Activated naive CD8-positive, alpha-beta T cell treated with anti-CD3 and anti-CD28 coated beads for 36 hours (primary cell): ENCODE results near the gene GALNT6. TPM values are rescaled to one million over a fixed set of nuclear protein-coding genes. Genes with fewer than 3 reads are reported as not detected.
"Not testable (repeated sequence)": the region's sequence is repeated elsewhere in the genome, so short reads cannot be mapped to it uniquely, and the experiment has no call there.

Source experiments
- DNase-seq: peaks from one replicate; pipeline ENCODE4 v3.0.0; 2021
- H3K27ac Mint-ChIP-seq: one replicate; pipeline ENCODE4 v1.8.0; 2022; ENCODE audit warnings: mild to moderate bottlenecking, moderate library complexity, mixed read lengths
- H3K27me3 Mint-ChIP-seq: one replicate; pipeline ENCODE4 v1.8.0; 2022; ENCODE audit warnings: mild to moderate bottlenecking, mixed read lengths
- H3K36me3 Mint-ChIP-seq: one replicate; pipeline ENCODE4 v1.8.0; 2021; ENCODE audit warnings: mild to moderate bottlenecking, mixed read lengths
- H3K4me1 Mint-ChIP-seq: one replicate; pipeline ENCODE4 v1.8.0; 2021; ENCODE audit warnings: mixed read lengths
- H3K4me3 Mint-ChIP-seq: one replicate; pipeline ENCODE4 v1.8.0; 2022; ENCODE audit warnings: mild to moderate bottlenecking, moderate library complexity, mixed read lengths
- H3K9me3 Mint-ChIP-seq: one replicate; pipeline ENCODE4 v1.8.0; 2022; ENCODE audit warnings: mixed read lengths
- total RNA-seq, 2 experiments: library from RNA; stranded (reverse); gene quantifications; one replicate each; pipeline ENCODE4 v1.2.3, GENCODE V29; 2021

The GALNT6 gene
- total RNA-seq, 2 experiments from 2014 or later, result 19.0 to 19.9 TPM

DNA sequence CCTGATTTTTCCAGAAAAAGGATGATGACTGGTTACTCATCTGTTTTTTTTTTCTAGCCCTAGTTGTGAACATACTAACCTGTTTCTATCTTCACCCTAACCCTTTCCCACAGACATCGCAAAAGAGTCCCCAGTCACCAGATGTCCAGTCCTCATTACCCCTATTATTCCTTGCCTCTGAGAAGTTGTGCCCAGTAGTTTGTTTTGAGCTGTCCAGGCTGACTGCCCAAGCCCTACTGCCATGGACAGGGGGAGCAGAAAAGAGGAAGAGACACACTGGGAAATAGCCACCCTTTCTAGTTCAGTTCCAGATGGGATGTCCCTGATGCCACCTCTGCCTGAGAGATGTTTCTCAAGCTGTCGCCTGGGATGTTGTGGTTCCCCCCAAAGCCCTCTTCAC is 30.9 kb downstream of the GALNT6 start:
- H3K27me3 Mint-ChIP-seq, result no peaks in the 10 kb centered on the region
- H3K36me3 Mint-ChIP-seq, result peaks cover 19% of the 10 kb centered on the region
- H3K9me3 Mint-ChIP-seq, result no peaks in the 10 kb centered on the region
- peaks cover 11% of the 10 kb centered on the region for H3K4me1 Mint-ChIP-seq
- no peak for DNase-seq
- H3K4me3 Mint-ChIP-seq, result no peak overlapping the region
- no peak overlapping the region for H3K27ac Mint-ChIP-seq

DNA sequence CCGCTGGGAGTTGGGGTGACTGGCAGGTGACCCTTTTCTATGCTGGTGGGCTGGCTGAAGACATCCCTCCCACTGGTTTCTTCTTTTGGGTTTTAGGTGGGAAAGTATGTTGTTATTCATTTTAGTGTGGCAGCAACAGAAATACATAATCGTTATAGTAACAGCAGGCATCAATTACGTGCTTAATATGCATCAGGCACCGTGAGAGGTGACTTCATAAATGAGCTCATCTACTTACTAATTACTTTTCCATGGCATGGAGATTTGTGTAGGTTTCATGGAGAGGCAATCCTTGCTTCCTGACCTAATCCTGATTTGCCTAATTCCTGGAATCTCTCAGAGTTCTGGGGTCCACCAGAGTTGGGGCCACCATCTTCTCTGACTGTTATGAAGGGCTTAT is 31.4 kb downstream of the GALNT6 start:
- H3K4me3 Mint-ChIP-seq, result no peak overlapping the region
- H3K36me3 Mint-ChIP-seq, result peaks cover 21% of the 10 kb centered on the region
- no peak for DNase-seq
- H3K4me1 Mint-ChIP-seq, result peaks cover 11% of the 10 kb centered on the region
- no peaks in the 10 kb centered on the region for H3K9me3 Mint-ChIP-seq
- H3K27ac Mint-ChIP-seq, result no peak overlapping the region
- no peaks in the 10 kb centered on the region for H3K27me3 Mint-ChIP-seq

GRCh38 chr12:51358496-51358895 is 32.7 kb downstream of the GALNT6 start:
- H3K36me3 Mint-ChIP-seq, result peaks cover 21% of the 10 kb centered on the region
- H3K4me1 Mint-ChIP-seq, result peaks cover 11% of the 10 kb centered on the region
- DNase-seq, result no peak
- no peak overlapping the region for H3K27ac Mint-ChIP-seq
- no peaks in the 10 kb centered on the region for H3K27me3 Mint-ChIP-seq
- H3K4me3 Mint-ChIP-seq, result no peak overlapping the region
- H3K9me3 Mint-ChIP-seq, result no peaks in the 10 kb centered on the region

GRCh38 chr12:51357374-51358047 is 33.7 kb downstream of the GALNT6 start:
- H3K27me3 Mint-ChIP-seq, result no peaks in the 10 kb centered on the region
- H3K9me3 Mint-ChIP-seq, result no peaks in the 10 kb centered on the region
- peaks cover 21% of the 10 kb centered on the region for H3K36me3 Mint-ChIP-seq
- no peak overlapping the region for H3K27ac Mint-ChIP-seq
- H3K4me1 Mint-ChIP-seq, result peaks cover 11% of the 10 kb centered on the region
- H3K4me3 Mint-ChIP-seq, result no peak overlapping the region
- DNase-seq, result peak; percentile 14

GRCh38 chr12:51351913-51352532 is 39.2 kb downstream of the GALNT6 start:
- Mint-ChIP-seq H3K27me3 (no peaks in the 10 kb centered on the region), H3K36me3 (peaks cover 6% of the 10 kb centered on the region), H3K27ac (no peak overlapping the region), H3K9me3 (no peaks in the 10 kb centered on the region), H3K4me3 (no peak overlapping the region), H3K4me1 (no peaks in the 10 kb centered on the region)
- peak; percentile 17 for DNase-seq

- Mint-ChIP-seq H3K4me3 (no peak overlapping the region), H3K36me3 (no peaks in the 10 kb centered on the region), H3K4me1 (no peaks in the 10 kb centered on the region), H3K27ac (no peak overlapping the region), H3K9me3 (no peaks in the 10 kb centered on the region), H3K27me3 (no peaks in the 10 kb centered on the region)
- DNase-seq, result no peak
Observed at GRCh38 chr12:51349026-51349425, 42.2 kb downstream of the GALNT6 start.

- DNase-seq, result no peak
- H3K9me3 Mint-ChIP-seq, result no peaks in the 10 kb centered on the region
- H3K4me1 Mint-ChIP-seq, result peaks cover 4% of the 10 kb centered on the region
- no peak overlapping the region for H3K4me3 Mint-ChIP-seq
- H3K27me3 Mint-ChIP-seq, result no peaks in the 10 kb centered on the region
- no peaks in the 10 kb centered on the region for H3K36me3 Mint-ChIP-seq
- no peak overlapping the region for H3K27ac Mint-ChIP-seq
Observed at GRCh38 chr12:51348116-51348515, 43.1 kb downstream of the GALNT6 start.

- Mint-ChIP-seq H3K36me3 (no peaks in the 10 kb centered on the region), H3K4me3 (no peak within 1 kb of the TSS), H3K9me3 (no peaks in the 10 kb centered on the region), H3K4me1 (peaks cover 15% of the 10 kb centered on the region), H3K27me3 (no peaks in the 10 kb centered on the region), H3K27ac (peak within 1 kb of the TSS; percentile 69)
- no peak for DNase-seq
Observed at GRCh38 chr12:51346581-51346980, 44.6 kb downstream of the GALNT6 start, which contains the start of gene CELA1. Gene CELA1 (minus strand): TSS chr12:51346679. CDS start chr12:51346638, 41 bp downstream.

GRCh38 chr12:51345681-51346080 is 45.5 kb downstream of the GALNT6 start:
- H3K4me3 Mint-ChIP-seq, result no peak overlapping the region
- H3K27ac Mint-ChIP-seq, result peak overlapping the region; percentile 69
- DNase-seq, result no peak
- no peaks in the 10 kb centered on the region for H3K27me3 Mint-ChIP-seq
- H3K36me3 Mint-ChIP-seq, result no peaks in the 10 kb centered on the region
- H3K9me3 Mint-ChIP-seq, result no peaks in the 10 kb centered on the region
- H3K4me1 Mint-ChIP-seq, result peaks cover 21% of the 10 kb centered on the region

GRCh38 chr12:51343201-51343600 is 48.0 kb downstream of the GALNT6 start:
- Mint-ChIP-seq H3K4me1 (peaks cover 21% of the 10 kb centered on the region), H3K9me3 (no peaks in the 10 kb centered on the region), H3K4me3 (no peak overlapping the region), H3K27me3 (no peaks in the 10 kb centered on the region), H3K27ac (no peak overlapping the region), H3K36me3 (no peaks in the 10 kb centered on the region)
- DNase-seq, result no peak

DNA sequence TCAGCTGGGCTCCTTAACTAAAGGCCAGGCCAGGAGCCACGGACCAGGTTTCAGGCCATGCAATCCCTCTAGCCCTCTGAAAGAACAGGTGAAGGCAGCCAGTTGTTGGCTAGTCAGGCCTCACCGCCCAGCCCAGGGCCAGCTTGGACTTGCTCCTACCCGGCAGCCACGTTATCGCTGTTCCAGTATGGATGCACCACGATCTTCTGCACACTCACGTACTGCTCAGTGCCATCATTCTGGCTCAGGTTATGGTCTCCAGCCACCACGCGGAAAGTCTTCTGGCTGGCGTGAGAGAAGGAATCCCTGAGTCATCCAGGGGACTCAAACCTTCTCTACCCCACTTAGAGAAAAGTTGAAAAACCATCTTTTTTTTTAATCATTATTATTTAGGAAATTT is 48.8 kb downstream of the GALNT6 start:
- H3K27me3 Mint-ChIP-seq, result no peaks in the 10 kb centered on the region
- H3K4me3 Mint-ChIP-seq, result no peak overlapping the region
- H3K27ac Mint-ChIP-seq, result no peak overlapping the region
- H3K9me3 Mint-ChIP-seq, result no peaks in the 10 kb centered on the region
- DNase-seq, result peak; percentile 25
- H3K36me3 Mint-ChIP-seq, result no peaks in the 10 kb centered on the region
- peaks cover 21% of the 10 kb centered on the region for H3K4me1 Mint-ChIP-seq

DNA sequence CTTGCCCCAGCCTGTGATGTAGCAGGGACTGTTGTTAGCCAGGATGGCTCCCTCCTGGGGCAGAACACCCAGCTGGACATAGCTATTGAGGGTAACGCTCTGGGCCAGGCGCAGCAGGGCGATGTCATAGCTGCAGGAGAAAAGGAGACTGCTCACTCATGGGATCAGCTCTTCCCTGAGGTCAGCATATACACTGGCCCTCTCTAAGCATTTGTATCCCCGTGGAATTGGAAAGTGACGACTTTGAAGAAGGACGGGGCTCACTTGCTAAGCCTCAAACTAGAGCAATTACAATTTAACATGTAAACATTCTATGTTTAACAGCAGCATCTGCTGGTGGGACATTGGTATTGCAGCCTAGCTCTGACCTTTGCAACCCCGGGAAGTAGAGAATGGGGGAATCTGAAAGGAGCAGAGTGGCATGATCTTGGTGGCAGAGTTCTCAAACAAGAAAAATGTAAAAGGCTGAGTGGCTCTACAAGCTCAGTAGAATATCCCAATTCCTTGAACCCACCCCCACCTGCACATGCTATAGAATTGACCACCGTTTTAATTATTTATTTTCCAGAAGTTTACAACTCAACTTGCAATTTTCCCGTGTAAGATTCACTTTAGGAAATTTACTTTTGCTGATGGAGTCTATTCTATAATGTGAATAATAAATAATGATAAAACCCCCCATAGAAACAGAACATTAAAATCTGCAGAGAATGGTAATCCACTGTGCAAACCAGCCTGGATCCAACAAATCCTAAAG is 49.8 kb downstream of the GALNT6 start:
- Mint-ChIP-seq H3K4me3 (no peak overlapping the region), H3K27me3 (no peaks in the 10 kb centered on the region), H3K36me3 (no peaks in the 10 kb centered on the region), H3K4me1 (peaks cover 21% of the 10 kb centered on the region), H3K9me3 (no peaks in the 10 kb centered on the region), H3K27ac (no peak overlapping the region)
- DNase-seq, result peak; percentile 57

DNA sequence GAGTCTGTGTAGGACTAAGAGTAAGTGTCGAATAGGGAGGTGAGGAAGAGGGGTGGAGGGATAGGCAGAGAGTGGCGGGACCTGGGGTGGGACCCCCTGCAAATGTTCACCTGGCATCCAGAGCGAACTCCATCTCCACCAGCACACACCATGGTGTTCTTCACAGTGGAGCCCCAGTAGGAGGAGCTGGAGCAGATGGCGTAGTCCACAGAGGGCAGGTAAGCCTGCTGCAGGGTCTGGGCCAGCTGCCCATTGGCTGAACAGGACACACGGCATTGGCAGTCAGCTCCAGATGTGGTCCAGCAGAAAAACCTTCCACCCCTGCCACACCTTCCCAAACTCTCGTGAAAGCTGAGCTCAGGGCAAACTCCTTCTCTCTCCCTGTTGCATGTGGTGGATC is 51.5 kb downstream of the GALNT6 start:
- no peaks in the 10 kb centered on the region for H3K9me3 Mint-ChIP-seq
- peaks cover 21% of the 10 kb centered on the region for H3K4me1 Mint-ChIP-seq
- DNase-seq, result no peak
- no peaks in the 10 kb centered on the region for H3K36me3 Mint-ChIP-seq
- H3K4me3 Mint-ChIP-seq, result no peak overlapping the region
- H3K27me3 Mint-ChIP-seq, result no peaks in the 10 kb centered on the region
- no peak overlapping the region for H3K27ac Mint-ChIP-seq

DNA sequence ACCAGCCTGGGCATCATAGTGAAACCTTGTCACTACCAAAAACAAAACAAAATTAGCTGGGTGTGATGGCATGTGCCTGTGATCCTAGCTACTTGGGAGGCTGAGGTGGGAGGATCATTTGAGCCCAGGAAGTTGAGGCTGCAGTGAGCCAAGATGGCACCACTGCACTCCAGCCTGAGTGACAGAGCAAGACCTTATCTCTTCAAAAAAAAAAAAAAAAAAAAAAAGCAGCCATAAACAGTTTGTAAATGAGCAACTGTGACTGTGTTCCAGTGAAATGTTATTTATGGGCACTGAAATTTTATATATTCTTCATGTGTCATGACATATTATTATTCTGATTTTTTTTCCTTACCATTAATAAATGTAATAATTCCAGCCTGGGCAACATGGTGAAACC is 53.9 kb downstream of the GALNT6 start:
- not testable (repeated sequence) for H3K27me3 Mint-ChIP-seq, H3K36me3 Mint-ChIP-seq, DNase-seq, H3K9me3 Mint-ChIP-seq, H3K4me3 Mint-ChIP-seq, H3K27ac Mint-ChIP-seq
- peaks cover 13% of the 10 kb centered on the region for H3K4me1 Mint-ChIP-seq

- no peaks in the 10 kb centered on the region for H3K9me3 Mint-ChIP-seq
- H3K4me1 Mint-ChIP-seq, result peaks cover 7% of the 10 kb centered on the region
- H3K4me3 Mint-ChIP-seq, result no peak overlapping the region
- H3K36me3 Mint-ChIP-seq, result no peaks in the 10 kb centered on the region
- no peak overlapping the region for H3K27ac Mint-ChIP-seq
- DNase-seq, result no peak
- H3K27me3 Mint-ChIP-seq, result no peaks in the 10 kb centered on the region
Observed at GRCh38 chr12:51335931-51336330, 55.3 kb downstream of the GALNT6 start.
